NCI-H2227 (cell line): ENCODE measurements around the gene CDC42SE1.

ENCODE experiments used
- DNase-seq: peaks from one replicate; lab custom pipeline; 2025; ENCODE audit not compliant: unreplicated experiment; lab: John Stamatoyannopoulos, UW

Gene CDC42SE1

GRCh38 chr1:151054971-151055547 is 4.4 kb downstream of the CDC42SE1 start:
- DNase-seq = no peak

GRCh38 chr1:151051356-151052009 is 7.9 kb downstream of the CDC42SE1 start:
- no peak for DNase-seq

- no peak for DNase-seq
Observed at GRCh38 chr1:151050051-151050688, 9.3 kb downstream of the CDC42SE1 start.

DNA sequence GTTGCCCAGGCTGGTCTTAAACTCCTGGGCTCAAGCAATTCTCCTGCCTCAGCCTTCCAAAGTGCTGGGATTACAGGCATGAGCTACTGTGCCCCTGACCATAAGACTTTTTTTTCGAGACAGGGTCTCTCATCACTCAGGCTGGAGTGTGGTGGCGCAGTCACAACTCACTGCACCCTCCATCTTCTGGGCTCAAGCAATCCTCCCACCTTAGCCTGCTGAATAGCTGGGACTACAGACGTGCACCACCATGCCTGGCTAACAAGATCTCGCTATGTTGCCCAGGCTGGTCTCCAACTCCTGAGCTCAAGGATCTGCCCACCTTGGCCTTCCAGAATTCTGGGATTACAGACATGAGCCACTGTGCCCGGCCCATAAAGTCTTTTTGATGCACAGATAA is 10.0 kb downstream of the CDC42SE1 start:
- DNase-seq = no peak

- no peak for DNase-seq
Observed at GRCh38 chr1:151048645-151049032, 10.8 kb downstream of the CDC42SE1 start.

- DNase-seq = peak; percentile 76
Observed at GRCh38 chr1:151047925-151048644, 11.3 kb downstream of the CDC42SE1 start.

GRCh38 chr1:151047591-151047924 is 11.9 kb downstream of the CDC42SE1 start, which contains the start of gene C1orf56:
Gene C1orf56, plus strand, starts transcription at chr1:151047751. Its CDS starts 97 bp downstream, at chr1:151047848.
- DNase-seq = peak; percentile 89

DNA sequence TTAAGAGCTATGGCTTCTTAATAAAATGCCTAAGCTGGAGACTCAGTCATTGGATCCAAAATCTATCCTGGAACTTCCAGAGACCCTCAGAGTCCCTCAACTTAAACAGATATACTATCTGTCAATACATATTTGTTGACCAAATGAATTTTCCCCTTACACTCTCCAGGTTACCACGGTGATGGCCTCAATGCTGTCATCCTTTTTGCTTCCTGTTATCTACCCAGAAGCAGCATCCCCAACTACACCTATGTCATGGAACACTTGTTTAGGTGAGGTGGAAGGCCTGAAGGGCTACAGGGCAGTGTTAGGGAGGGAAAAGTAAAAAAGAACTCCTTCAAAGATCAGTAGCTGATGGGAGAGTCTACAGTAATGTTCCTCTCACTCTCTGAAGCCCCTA is 16.3 kb downstream of the CDC42SE1 start:
- no peak for DNase-seq

GRCh38 chr1:151039521-151039920 is 19.9 kb downstream of the CDC42SE1 start:
- no peak for DNase-seq

- no peak for DNase-seq
Observed at GRCh38 chr1:151037032-151037431, 22.4 kb downstream of the CDC42SE1 start.

- no peak for DNase-seq
Observed at GRCh38 chr1:151036356-151036755, 23.1 kb downstream of the CDC42SE1 start, which contains the start of gene BNIPL. Gene BNIPL, plus strand, starts transcription at chr1:151036586. Its CDS starts 140 bp downstream, at chr1:151036726.

- DNase-seq = no peak
Observed at GRCh38 chr1:151035167-151035566, 24.3 kb downstream of the CDC42SE1 start.

- no peak for DNase-seq
Observed at GRCh38 chr1:151032164-151032563, 27.3 kb downstream of the CDC42SE1 start.

DNA sequence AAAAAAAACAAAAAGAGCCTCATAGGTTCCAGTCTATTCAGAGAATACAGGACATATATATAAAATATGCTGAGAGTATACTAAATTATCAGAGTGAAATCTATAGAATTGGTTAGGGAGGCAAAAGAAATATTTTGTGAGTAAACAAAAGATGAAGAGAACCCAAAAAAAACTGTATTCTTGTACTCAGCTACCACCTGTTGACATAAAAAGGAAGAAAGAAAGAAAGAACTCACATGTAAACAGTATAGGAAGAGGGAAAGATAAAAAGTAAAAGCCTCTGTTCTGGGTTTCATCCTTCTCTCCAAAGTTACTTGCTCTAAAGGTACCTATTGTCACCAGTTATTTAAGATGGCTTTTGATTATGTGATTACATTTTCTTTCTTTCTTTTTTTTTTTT is 33.0 kb downstream of the CDC42SE1 start:
- no peak for DNase-seq

DNA sequence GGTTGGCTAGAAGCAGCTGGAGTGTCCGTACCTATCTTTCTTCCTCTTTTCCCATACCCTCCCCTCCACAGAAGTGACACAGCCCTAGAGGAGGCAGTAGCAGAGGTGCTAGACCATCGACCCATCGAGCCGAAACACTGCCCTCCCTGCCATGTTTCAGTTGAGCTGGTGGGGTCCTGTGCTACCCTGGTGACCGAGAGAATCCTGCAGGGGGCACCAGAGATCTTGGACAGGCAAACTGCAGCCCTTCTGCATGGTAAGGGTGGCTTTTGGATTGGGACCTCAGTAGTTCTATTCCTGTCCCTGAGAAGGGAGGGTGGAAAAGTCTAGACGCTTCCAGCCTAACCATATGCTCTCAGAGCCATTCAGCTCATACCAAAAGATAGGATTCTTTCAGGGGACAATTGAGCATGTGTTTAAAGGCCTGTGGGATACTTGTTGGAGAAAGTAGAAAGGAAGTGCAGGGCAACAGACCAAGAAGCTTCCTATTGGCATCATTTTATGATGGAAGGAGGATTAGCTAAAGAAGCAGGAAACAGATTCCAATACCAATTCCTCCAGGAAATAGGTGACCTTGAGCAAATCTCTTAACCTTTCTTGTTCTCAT is 34.8 kb downstream of the CDC42SE1 start:
- DNase-seq = peak; percentile 82

GRCh38 chr1:151013518-151013917 is 45.9 kb downstream of the CDC42SE1 start:
- peak; percentile 49 for DNase-seq

DNA sequence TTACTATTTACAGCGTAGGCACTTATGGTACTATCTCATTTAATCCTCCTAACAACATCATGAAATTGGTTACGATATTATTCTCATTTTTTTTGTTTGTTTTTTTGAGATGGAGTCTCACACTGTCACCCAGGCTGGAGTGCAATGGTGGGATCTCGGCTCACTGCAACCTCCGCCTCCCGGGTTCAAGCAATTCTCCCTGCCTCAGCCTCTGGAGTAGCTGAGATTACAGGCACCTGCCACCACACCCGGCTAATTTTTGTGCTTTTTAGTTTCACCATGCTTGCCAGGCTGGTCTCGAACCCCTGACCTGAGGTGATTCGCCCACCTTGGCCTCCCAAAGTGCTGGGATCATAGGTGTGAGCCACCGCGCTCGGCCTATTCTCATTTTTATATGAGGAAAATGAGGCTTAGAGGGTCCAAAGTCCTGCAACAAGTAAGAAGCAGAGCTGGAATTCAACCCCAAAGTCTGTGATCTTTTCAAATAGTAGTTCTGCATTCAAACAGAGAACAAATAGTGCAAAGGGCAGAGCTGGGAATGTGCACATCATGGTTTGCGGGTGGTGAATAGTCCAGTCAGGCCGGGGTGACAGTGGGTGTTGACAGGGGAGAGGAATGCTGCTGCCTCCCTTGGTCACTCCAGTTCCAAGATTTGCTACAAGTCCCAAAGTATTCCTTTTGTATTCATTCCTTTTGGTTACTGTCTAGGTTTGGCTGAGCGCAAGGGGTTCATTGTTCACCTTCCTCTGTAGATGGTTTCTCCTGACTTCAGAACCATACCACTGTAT is 46.5 kb downstream of the CDC42SE1 start:
- no peak for DNase-seq

- peak; percentile 46 for DNase-seq
Observed at GRCh38 chr1:151011154-151011850, 48.1 kb downstream of the CDC42SE1 start.

DNA sequence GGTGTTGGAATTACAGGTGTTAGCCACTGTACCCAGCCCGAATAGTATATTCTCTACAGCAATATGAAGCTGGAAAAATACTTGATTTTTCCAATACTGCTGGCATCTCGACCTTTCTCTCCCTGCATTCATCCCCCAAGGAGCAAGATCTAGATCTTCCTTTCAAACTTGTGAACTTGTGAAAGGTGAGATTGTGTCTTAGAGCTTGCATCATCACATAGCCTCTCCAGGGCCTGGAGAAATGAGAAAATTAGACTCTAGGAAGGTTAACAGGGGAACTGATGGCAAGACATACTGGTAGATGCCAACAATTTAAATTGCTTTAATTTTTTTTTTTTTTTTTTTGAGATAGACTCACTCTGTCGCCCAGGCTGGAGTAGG is 49.1 kb downstream of the CDC42SE1 start:
- no peak for DNase-seq
